Suprapubic skin (tissue), 4 donors: ENCODE measurements around the gene NPAS3. TPM values are rescaled to one million over a fixed set of nuclear protein-coding genes. Genes with fewer than 3 reads are reported as not detected.
A peak's percentile ranks its signal among the peaks of the same experiment; 100 is the strongest.

Experiments used
- DNase-seq, 2 donors: peaks; one replicate each; pipeline ENCODE4 v3.0.0-alpha.2; 2019; ENCODE audit warnings: low spot score in 2 of 2
- H3K27ac ChIP-seq: fragments of 200-600 bp; sonication (generic); one replicate; pipeline ENCODE4 v1.5.1; 2019
- H3K27me3 ChIP-seq: fragments of 200-600 bp; sonication (generic); one replicate; pipeline ENCODE4 v1.5.1; 2019
- H3K36me3 ChIP-seq: fragments of 200-600 bp; sonication (generic); one replicate; pipeline ENCODE4 v1.5.1; 2019
- H3K4me1 ChIP-seq: fragments of 200-600 bp; sonication (generic); one replicate; pipeline ENCODE4 v1.5.1; 2019
- H3K4me3 ChIP-seq: fragments of 200-600 bp; sonication (generic); one replicate; pipeline ENCODE4 v1.5.1; 2019; ENCODE audit warnings: mild to moderate bottlenecking
- H3K9me3 ChIP-seq: fragments of 200-600 bp; sonication (generic); one replicate; pipeline ENCODE4 v1.5.1; 2019
- EP300 ChIP-seq: sonication (generic); formaldehyde crosslinking; IDR thresholded peaks from one replicate; pipeline ENCODE4 v1.6.1; 2017; ENCODE audit warnings: antibody characterized with exemption
- POLR2A ChIP-seq, 2 donors: fragments of 450-650 bp; IDR thresholded peaks; one replicate each; pipeline ENCODE4 v1.6.1; 2017; ENCODE audit warnings: antibody characterized with exemption in 2 of 2, mild to moderate bottlenecking in 2 of 2, moderate library complexity in 2 of 2
- POLR2AphosphoS5 ChIP-seq, 3 donors: sonication (generic); formaldehyde crosslinking; IDR thresholded peaks; one replicate each; pipeline ENCODE4 v1.6.1; 2017; ENCODE audit warnings: antibody characterized with exemption in 3 of 3
- WGBS: methylation state at CpG from one replicate; pipeline ENCODE4 v1.1.5; 2018; 5-methylcytosine and 5-hydroxymethylcytosine counted together
- total RNA-seq, 4 donors: library from RNA; depleted of rRNA; stranded (reverse); fragments of >200 nt; gene quantifications; one replicate each; pipeline ENCODE4 v1.1.0, GENCODE V29; 2016
- TF ChIP-seq, protein P1 (sequence below), 2 donors: fragments of 200-600 bp in 1 of 2; fragments of 450-650 bp in 1 of 2; sonication (generic) in 1 of 2; IDR thresholded peaks; one replicate each; pipeline ENCODE4 v1.5.1; 2016 to 2019; ENCODE audit warnings: antibody characterized with exemption in 2 of 2, mild to moderate bottlenecking in 1 of 2, moderate library complexity in 1 of 2

The NPAS3 gene
- total RNA-seq, 4 donors from 2014 or later, result 0.17 to 0.45 (median 0.29) TPM; not detected in 1

DNA sequence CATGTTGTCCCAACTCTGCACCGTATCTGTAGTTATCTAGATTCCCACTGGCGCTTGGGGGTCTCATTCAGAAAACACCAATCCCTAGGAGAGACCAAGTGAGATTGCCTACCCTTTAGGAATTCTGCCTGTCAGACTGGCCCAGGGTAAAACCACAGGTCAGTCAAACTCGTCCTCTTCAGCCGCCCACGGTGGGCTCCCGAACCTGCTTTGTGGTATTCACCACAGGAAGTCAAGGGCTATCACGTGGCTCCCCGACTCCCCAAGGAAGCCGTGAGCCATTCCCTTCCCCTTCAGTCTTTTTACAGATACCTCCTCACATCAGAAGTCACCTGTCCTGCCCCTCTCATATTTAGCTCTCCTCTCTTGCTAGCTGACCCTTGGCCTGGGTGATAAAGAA lies 852.3 kb downstream of the NPAS3 start:
- H3K36me3 ChIP-seq, result no peaks in the 10 kb centered on the region
- no peaks in the 10 kb centered on the region for H3K9me3 ChIP-seq
- H3K4me1 ChIP-seq, result peaks cover 12% of the 10 kb centered on the region
- 83% methylated on average over 9 of the region's 9 CpGs for WGBS
- no peaks in the 10 kb centered on the region for H3K27me3 ChIP-seq
- no peak overlapping the region for H3K4me3 ChIP-seq
- TF ChIP-seq POLR2A (IDR thresholded peaks at IDR 0.05) (no peak), EP300 (no peak), POLR2AphosphoS5 (IDR thresholded peaks at IDR 0.05) (no peak)
- TF ChIP-seq, protein P1, sequence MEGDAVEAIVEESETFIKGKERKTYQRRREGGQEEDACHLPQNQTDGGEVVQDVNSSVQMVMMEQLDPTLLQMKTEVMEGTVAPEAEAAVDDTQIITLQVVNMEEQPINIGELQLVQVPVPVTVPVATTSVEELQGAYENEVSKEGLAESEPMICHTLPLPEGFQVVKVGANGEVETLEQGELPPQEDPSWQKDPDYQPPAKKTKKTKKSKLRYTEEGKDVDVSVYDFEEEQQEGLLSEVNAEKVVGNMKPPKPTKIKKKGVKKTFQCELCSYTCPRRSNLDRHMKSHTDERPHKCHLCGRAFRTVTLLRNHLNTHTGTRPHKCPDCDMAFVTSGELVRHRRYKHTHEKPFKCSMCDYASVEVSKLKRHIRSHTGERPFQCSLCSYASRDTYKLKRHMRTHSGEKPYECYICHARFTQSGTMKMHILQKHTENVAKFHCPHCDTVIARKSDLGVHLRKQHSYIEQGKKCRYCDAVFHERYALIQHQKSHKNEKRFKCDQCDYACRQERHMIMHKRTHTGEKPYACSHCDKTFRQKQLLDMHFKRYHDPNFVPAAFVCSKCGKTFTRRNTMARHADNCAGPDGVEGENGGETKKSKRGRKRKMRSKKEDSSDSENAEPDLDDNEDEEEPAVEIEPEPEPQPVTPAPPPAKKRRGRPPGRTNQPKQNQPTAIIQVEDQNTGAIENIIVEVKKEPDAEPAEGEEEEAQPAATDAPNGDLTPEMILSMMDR (IDR thresholded peaks at IDR 0.05), result no peak
- DNase-seq, result no peak
- H3K27ac ChIP-seq, result no peak overlapping the region

DNA sequence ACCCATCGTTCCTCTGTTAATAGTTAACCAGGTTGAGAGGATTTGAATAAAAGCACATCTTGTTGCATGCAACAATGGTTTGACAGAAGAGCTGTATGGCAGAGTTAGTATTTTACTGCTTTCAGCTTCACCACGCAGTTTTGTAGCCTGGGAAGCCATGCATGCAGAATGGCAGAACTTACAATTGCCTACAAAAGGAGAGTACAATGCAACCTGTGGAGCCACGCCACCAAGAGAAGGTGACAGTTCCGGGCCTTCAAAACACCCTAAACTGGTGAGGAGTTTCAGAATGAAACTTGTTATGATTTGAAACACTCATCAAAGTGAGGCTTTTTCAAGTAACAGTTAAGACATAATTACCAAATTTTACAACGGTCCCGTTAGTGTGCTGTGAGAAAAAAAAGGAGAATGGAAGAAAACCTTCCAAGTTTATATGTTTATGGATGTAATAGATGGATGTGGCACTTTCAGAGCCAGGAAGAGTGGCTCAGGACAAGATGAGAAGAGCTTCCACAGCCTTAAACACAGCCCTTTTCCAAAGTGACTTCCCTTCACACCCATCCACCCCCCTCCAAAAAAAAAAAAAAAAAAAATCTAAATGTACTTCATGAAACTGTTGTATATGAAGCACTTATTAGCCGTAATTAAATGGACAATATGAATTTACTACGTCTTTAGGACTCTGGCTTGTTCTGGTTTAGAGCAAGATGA lies 853.5 kb downstream of the NPAS3 start:
- no peak overlapping the region for H3K4me3 ChIP-seq
- 60% methylated on average over 8 of the region's 8 CpGs for WGBS
- H3K27ac ChIP-seq, result no peak overlapping the region
- H3K9me3 ChIP-seq, result no peaks in the 10 kb centered on the region
- no peak for TF ChIP-seq POLR2A (IDR thresholded peaks at IDR 0.05)
- TF ChIP-seq, protein P1 (IDR thresholded peaks at IDR 0.05), result no peak
- TF ChIP-seq EP300, result no peak
- TF ChIP-seq POLR2AphosphoS5 (IDR thresholded peaks at IDR 0.05), result no peak
- no peaks in the 10 kb centered on the region for H3K27me3 ChIP-seq
- no peak for DNase-seq
- H3K36me3 ChIP-seq, result no peaks in the 10 kb centered on the region
- peaks cover 12% of the 10 kb centered on the region for H3K4me1 ChIP-seq

DNA sequence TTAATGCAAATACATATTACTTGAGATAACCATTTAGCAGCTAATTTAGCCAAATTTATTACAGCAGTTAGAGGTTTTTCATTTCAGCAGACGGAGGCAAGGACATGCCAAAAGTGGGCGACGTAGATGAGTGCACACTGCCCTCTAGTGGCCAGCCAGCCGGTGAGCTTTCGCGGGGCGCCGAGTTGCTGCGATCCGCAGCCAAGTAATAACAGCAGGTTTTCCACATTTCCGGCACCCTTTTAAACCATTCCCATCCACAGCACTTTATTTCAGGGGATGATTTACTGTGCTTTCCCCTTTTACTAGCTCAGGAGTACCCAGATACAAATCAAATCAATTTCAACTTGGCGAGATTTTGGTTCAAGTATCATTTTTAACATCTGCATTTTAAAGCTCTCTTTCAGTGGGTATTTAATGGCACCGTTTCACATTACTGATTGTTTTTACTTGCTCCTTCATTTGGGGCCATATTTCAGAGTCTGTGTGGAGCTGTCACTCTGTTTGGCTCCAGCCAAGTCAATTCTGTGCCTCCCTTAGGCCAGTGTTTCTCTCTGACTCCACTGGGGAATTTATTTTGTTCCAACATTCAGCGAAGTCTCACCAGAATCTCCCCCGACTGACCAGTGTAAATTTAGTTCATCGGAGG lies 854.2 kb downstream of the NPAS3 start:
- H3K4me1 ChIP-seq, result peaks cover 12% of the 10 kb centered on the region
- H3K9me3 ChIP-seq, result no peaks in the 10 kb centered on the region
- DNase-seq, result peak; percentile 77 to 87
- H3K27me3 ChIP-seq, result no peaks in the 10 kb centered on the region
- WGBS, result 6% methylated on average over 16 of the region's 16 CpGs
- H3K4me3 ChIP-seq, result peak overlapping the region; percentile 24
- H3K27ac ChIP-seq, result no peak overlapping the region
- TF ChIP-seq POLR2AphosphoS5 (IDR thresholded peaks at IDR 0.05) (no peak), EP300 (no peak), POLR2A (IDR thresholded peaks at IDR 0.05) (no peak)
- TF ChIP-seq, protein P1 (IDR thresholded peaks at IDR 0.05), result peak; percentile 77 to 85
- H3K36me3 ChIP-seq, result no peaks in the 10 kb centered on the region

DNA sequence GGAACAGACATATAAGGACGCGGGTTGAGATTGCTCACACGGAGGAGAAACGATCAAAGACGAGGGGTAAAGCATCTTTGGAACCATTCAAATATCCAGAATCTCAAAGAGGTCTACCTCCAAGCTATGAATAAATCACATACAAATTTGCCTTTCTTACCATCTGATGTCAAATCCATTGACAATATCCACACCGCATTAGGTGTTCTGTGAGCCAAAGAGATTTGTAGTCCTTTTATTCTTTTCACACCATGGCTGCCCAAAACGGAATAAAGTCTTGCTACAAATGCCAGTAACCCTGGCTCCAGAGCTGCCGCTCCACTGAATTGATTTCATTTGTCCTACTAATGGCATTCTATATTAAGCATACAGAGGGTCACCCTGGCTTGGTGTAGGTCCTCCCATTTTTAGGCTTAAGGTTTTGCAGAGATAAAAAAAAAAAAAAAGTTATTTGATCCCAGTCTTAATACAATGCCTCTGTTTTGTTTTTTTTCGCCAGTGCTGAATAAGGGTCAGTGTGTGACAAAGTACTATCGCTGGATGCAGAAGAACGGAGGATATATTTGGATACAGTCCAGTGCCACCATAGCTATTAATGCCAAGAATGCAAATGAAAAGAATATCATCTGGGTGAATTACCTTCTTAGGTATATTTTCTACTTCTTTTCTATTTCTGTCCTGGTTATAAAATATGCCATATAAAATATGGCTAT lies 854.9 kb downstream of the NPAS3 start:
- Histone ChIP-seq H3K4me1 (peaks cover 12% of the 10 kb centered on the region), H3K27me3 (no peaks in the 10 kb centered on the region), H3K9me3 (no peaks in the 10 kb centered on the region), H3K4me3 (no peak overlapping the region), H3K36me3 (no peaks in the 10 kb centered on the region), H3K27ac (no peak overlapping the region)
- TF ChIP-seq, protein P1 (IDR thresholded peaks at IDR 0.05), result no peak
- no peak for TF ChIP-seq EP300
- no peak for TF ChIP-seq POLR2AphosphoS5 (IDR thresholded peaks at IDR 0.05)
- no peak for TF ChIP-seq POLR2A (IDR thresholded peaks at IDR 0.05)
- WGBS, result 68% methylated on average over 11 of the region's 11 CpGs
- DNase-seq, result no peak

DNA sequence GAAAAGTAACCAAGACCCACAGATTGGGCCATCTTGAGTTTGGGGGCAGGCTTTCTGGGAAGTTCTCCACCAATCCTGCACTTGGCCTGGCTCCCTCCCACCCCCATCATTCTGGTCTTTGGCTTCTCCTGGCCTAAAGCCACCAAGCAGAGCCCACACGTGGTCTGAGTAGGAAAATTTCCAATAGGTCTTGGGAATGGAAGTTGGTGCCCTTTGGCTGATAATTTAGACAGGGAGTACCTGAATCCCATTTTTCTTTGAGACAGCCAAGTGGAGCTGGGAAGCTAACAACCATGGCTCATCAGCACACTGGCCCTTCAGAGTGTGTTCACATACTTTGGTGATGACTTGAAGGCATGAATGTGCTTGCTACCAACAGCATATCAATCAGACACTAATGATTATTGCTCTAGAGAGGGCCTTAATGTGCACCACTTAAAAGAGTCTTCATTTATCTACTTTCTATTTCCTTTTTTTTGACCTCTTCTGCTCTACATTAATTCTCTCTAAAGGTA lies 856.2 kb downstream of the NPAS3 start:
- Histone ChIP-seq H3K27ac (no peak overlapping the region), H3K9me3 (no peaks in the 10 kb centered on the region), H3K36me3 (no peaks in the 10 kb centered on the region), H3K27me3 (peaks cover 2% of the 10 kb centered on the region), H3K4me1 (peaks cover 12% of the 10 kb centered on the region), H3K4me3 (no peak overlapping the region)
- DNase-seq, result no peak
- WGBS, result 79% methylated on average over 1 of the region's 1 CpG
- TF ChIP-seq, protein P1 (IDR thresholded peaks at IDR 0.05), result no peak
- no peak for TF ChIP-seq POLR2AphosphoS5 (IDR thresholded peaks at IDR 0.05)
- TF ChIP-seq EP300, result no peak
- no peak for TF ChIP-seq POLR2A (IDR thresholded peaks at IDR 0.05)
